Kidney glomerular epithelial cell (primary cell): ENCODE results near the gene DPP6.
"Not testable (repeated sequence)": the region's sequence is repeated elsewhere in the genome, so short reads cannot be mapped to it uniquely, and the experiment has no call there.

Experiments
- DNase-seq: peaks from one replicate; lab custom pipeline; 2025; lab: John Stamatoyannopoulos, UW

Gene DPP6

GRCh38 chr7:154051643-154052529 is at the start of gene DPP6:
Gene DPP6 (plus strand): TSS chr7:154052398.
- DNase-seq = not testable (repeated sequence)

- DNase-seq = not testable (repeated sequence)
Measured at GRCh38 chr7:154009423-154009911, 42.7 kb upstream of the DPP6 start.

GRCh38 chr7:154010726-154011568 is 41.3 kb upstream of the DPP6 start:
- not testable (repeated sequence) for DNase-seq

- DNase-seq = not testable (repeated sequence)
Measured at GRCh38 chr7:154012800-154013199, 39.4 kb upstream of the DPP6 start.

- DNase-seq = not testable (repeated sequence)
Measured at GRCh38 chr7:154015636-154016035, 36.6 kb upstream of the DPP6 start.

- not testable (repeated sequence) for DNase-seq
Measured at GRCh38 chr7:154018354-154018753, 33.8 kb upstream of the DPP6 start.

- DNase-seq = not testable (repeated sequence)
Measured at GRCh38 chr7:154027805-154028204, 24.4 kb upstream of the DPP6 start.

GRCh38 chr7:154030476-154031080 is 21.6 kb upstream of the DPP6 start:
- DNase-seq = not testable (repeated sequence)

GRCh38 chr7:154039466-154040165 is 12.6 kb upstream of the DPP6 start:
- not testable (repeated sequence) for DNase-seq

- DNase-seq = not testable (repeated sequence)
Measured at GRCh38 chr7:154050394-154050793, 1.8 kb upstream of the DPP6 start.

- DNase-seq = not testable (repeated sequence)
Measured at GRCh38 chr7:154051006-154051642, 1.1 kb upstream of the DPP6 start.

GRCh38 chr7:154052530-154053252 is 493 bp downstream of the DPP6 start:
- not testable (repeated sequence) for DNase-seq

GRCh38 chr7:154053466-154054312 is 1.5 kb downstream of the DPP6 start:
- not testable (repeated sequence) for DNase-seq

- not testable (repeated sequence) for DNase-seq
Measured at GRCh38 chr7:154054664-154055063, 2.5 kb downstream of the DPP6 start.

GRCh38 chr7:154055491-154056106 is 3.4 kb downstream of the DPP6 start:
- peak; percentile 57 for DNase-seq

- DNase-seq = not testable (repeated sequence)
Measured at GRCh38 chr7:154058783-154059182, 6.6 kb downstream of the DPP6 start.

GRCh38 chr7:154060551-154060950 is 8.4 kb downstream of the DPP6 start:
- not testable (repeated sequence) for DNase-seq

- peak; percentile 10 for DNase-seq
Measured at GRCh38 chr7:154071833-154072232, 19.6 kb downstream of the DPP6 start.
